Sciatic nerve (tissue), 2 donors: ENCODE data around the gene WNT3A. TPM values are rescaled to one million over a fixed set of nuclear protein-coding genes. Genes with fewer than 3 reads are reported as not detected.

Experiments used
- ATAC-seq: fragments of 200-7000 bp; cut with Tn5 transposase; one replicate; pipeline ENCODE4 v1.9.1; 2020; ENCODE audit warnings: mild to moderate bottlenecking, moderate library complexity
- DNase-seq: peaks from one replicate; pipeline ENCODE4 v3.0.0-alpha.2; 2020; ENCODE audit warnings: low spot score
- intact Hi-C: fragments of 100-400 bp; cut with DNase I; formaldehyde crosslinking; loops from one replicate; pipeline ENCODE4 v1.14.2; 2022
- total RNA-seq: library from RNA; stranded (reverse); fragmentation: NEBNext Ultra II Directional; extraction: Animal tissue kit (Norgen Biotek cat#: 25700); gene quantifications from one replicate; pipeline ENCODE4 v1.2.1, GENCODE V29; 2021
- donor health status: DM: no; HTN: no; CAD: no.
- donor health status: DM: no; HTN: no; CAD: no.

Gene WNT3A
- total RNA-seq, 1 donor from 2014 or later: not detected

- no peak for ATAC-seq
- intact Hi-C loops: no loop called here
These were observed 53.8 kb downstream of the WNT3A start for GRCh38 chr1:228060458-228061190.

DNA sequence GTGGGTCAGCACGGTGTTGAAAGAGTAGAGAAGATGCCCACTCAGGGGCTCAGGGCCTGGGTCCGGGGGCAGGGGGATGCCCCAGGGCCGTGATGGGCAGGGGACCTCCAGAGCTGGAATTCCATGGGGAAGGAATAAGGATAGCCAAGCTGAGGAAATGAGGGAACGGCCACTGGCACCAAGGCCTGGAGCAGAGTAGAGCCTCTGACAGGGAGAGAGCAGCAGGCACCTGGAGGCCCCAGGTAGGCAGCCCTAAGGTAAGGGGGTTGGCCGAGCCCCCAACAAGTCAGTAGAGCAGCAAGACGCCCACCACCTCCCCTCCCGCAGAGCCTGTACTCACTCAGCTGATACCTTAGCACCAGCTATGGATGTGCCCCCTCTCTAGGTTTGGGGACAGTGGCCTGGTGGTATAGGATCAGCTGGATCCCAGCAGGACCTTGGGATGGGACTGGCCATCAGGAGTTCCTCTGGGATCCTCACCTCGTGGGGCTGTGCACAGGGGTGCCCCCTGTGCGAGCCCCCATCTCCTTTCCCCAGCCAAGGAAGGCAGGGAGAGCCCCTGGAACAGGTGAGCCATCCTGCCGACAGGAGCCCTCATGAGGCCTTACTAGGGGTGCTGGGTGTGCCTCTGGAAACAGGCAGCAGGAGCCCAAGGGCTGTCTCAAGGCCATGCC lies 54.8 kb downstream of the WNT3A start:
- DNase-seq: no peak
- intact Hi-C loops: no loop called here

More at GRCh38 chr1:228060458-228061190, 53.8 kb downstream of the WNT3A start:
- peak; percentile 50 for DNase-seq

GRCh38 chr1:228062085-228062791 lies 55.4 kb downstream of the WNT3A start:
- no peak for ATAC-seq
- intact Hi-C loops: no loop called here
- DNase-seq: no peak

More for the DNA sequence above, 54.8 kb downstream of the WNT3A start:
- ATAC-seq: no peak

- intact Hi-C loops: no loop called here
- DNase-seq (no peak), ATAC-seq (no peak)
These were observed 56.0 kb downstream of the WNT3A start for GRCh38 chr1:228062812-228063211.

DNA sequence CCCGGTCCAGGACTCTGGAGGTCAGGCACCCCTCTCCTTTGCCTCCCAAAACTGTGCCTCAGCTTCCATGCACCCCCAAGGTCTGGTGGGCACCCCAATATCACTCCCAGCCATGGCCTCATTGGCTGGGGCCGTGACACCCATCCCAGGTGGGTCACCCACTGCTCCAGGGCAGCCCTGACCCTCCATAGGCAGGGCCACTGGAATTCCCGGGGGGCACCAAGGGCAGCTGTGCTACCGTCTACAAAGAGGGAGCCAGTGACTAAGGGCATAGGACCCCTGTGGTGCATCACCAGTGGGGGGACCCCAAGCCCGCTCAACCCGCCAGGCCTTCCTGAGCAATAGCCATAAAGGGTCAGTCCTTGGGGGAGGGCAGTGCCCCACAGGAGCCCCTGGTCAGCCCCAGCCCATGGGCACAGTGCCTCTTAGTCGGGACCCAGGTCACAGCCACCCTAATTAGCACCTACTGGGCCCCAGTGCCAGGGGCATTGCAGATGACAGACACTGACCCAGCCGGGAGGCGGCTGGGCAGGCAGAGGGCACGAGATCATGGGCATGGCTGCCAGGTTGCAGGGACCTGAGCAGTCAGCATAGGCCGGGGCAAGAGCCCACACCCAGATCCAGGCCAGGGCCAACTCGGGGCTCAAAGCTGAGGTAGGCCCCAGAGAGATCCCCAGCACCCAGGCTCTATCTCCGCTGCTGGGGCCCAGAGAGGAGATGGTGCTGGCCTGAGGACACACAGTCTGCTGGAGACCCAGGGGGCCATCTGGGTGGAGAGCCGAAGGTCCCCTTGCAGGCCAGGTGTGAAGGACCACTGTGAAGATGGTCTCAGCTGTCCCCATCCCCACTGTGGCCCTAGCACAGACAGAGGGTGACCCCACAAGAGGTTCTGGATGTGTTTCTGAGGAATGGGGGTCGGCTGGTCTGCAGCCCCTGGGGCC lies 56.7 kb downstream of the WNT3A start:
- DNase-seq: no peak
- intact Hi-C loops: no loop called here
- ATAC-seq: no peak

DNA sequence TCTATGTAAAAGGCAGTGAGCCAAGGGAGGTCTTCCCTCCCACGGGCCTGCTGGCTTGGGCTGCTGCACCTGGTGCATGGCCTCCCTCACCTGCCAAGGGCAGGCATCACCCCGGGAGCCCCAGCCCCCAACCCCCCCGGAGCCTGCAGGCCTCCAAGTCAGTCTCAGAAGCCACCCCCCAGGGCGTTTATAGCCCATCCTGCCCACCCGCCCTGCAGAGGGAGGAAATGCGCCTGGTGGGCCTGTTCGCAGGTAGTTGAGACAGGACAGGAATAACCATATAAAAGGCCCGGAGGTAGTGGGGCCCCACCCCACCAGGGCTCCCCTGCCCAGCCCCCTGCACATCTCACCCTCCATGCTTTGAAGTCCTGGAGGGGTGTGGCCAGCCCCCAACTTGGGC lies 57.5 kb downstream of the WNT3A start:
- ATAC-seq (no peak), DNase-seq (no peak)
- intact Hi-C loops: no loop called here

DNA sequence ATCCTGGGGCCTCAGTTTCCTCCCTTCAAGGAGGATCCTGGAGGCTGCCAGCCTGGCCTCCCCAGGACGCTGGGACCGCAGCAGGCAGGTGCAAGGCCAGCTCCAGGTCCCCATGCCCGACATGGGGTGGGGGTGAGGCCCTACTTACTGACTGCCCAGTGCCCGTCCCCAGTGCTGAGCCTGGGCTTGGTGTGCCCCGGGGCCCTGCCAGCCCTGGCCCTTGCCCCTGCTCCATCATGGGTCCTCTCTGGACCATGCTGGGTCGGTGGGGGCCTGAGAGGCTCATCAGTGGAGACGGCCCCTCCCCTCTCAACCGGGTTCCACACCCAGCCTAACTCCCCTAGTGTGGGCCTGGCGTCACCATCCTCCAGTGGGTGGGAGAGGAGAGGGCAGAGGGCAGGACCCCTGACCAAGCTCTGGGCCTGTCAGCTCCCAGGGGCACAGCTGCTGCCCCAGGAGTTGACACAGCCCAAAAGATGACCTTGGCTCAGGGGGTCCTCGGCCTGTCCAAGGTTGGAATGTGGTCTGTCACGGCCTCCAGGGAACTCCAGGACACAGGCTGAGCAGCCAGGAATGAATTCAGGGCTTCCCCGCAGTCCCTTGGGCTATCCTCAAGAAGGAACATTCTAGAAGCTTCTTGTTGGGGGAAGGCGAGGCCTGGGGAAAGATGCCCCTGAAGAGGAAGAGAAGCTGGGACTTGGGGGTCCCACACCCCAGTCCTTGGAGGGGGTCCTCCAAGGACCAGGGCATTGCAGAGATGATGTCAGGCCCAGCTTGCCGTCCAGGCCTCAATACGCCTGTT lies 58.1 kb downstream of the WNT3A start:
- ATAC-seq (no peak), DNase-seq (no peak)
- intact Hi-C loops: no loop called here

GRCh38 chr1:228065543-228066347 lies 58.9 kb downstream of the WNT3A start:
- ATAC-seq: no peak
- intact Hi-C loops: no loop called here
- no peak for DNase-seq

DNA sequence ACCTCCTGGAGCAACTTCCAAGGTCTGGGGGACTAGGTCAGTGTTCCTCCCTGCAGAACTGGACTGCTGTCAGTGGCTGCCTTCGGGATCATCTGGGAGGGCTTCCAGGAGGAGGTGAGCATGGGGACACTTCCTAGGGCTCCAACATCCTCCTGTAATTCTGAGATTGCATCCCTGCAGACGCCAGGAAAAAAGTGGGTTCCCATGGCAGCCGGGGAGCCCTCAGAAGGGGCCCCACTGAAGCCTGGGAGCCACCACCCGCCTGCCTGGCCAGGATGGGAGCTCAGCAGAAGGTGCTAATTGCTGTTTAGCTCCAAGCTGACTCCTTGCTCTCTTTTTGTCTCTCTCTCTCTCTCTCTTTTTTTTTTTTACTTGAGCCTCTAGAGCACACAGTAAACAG lies 59.6 kb downstream of the WNT3A start:
- DNase-seq (no peak), ATAC-seq (no peak)

DNA sequence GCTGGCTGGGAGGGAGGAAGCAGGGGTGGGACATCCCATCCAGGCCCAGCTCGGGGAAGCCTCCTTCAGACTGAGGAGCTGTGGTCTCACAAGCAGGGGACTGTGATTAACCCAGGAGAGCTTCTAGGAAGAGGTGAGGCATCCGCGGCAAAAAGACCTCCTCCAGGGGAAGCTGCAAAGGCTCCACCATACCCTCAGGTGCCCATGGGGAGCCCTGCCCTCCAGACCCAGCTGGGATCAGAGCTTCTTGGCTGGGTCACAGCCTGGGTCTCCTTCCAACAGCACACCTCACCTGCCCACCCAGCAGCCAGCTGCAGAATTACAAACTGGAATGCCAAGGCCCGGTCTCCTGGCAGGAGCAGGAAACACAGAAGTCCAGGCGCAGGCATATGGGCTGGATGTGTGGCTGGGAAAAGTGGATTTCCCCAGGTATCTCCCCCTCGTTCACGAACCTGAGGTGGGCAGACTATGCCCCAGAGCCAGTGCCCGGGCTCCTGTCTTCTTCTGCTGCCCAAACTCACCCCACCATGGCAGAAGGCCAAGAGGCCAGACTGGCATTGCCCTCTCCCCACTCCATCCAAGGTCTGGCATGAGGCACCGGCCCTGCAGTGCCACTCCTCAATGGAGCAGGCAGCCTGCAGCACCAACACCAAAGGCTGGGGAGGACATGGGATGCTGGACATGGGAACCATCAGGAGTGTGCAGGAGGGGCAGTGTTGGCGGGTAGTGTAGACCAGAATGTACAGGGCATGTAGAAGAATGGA lies 60.3 kb downstream of the WNT3A start:
- DNase-seq: no peak
- intact Hi-C loops: no loop called here
- no peak for ATAC-seq

More for the DNA sequence above, 59.6 kb downstream of the WNT3A start:
- intact Hi-C loops: no loop called here

DNA sequence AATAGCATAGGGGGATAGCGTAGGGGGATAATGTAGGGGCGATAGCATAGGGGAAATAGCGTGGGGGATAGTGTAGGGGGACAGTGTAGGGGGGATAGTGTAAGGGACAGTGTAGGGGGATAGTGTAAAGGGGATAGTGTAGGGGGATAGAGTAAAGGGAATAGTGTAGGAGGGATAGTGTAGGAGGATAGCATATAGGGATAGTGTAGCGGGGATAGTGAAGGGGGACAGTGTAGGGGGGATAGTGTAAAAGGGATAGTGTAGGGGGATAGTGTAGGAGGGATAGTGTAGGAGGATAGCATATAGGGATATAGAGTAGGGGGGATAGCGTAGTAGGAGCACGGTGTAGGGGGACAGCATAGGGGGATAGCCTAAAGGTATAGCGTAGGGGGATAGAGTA lies 61.6 kb downstream of the WNT3A start:
- ATAC-seq (no peak), DNase-seq (no peak)
- intact Hi-C loops: no loop called here

DNA sequence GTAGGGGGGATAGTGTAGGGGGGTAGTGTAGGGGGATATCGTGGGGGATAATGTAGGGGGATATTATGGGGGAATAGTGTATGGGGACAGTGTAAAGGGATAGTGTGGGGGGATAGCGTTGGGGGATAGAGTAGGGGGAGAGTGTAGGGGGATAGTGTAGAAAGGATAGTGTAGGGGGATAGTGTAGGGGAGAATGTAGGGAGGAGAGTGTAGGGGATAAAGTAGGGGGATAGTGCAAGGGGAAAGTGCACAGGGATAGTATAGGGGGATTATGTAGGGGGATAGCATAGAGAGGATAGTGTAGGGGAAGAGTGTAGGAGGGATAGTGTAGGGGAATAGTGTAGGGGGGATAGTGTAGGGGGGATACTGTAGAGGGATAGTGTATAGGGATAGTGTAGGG lies 63.4 kb downstream of the WNT3A start:
- intact Hi-C loops: no loop called here
- no peak for DNase-seq
- ATAC-seq: no peak

DNA sequence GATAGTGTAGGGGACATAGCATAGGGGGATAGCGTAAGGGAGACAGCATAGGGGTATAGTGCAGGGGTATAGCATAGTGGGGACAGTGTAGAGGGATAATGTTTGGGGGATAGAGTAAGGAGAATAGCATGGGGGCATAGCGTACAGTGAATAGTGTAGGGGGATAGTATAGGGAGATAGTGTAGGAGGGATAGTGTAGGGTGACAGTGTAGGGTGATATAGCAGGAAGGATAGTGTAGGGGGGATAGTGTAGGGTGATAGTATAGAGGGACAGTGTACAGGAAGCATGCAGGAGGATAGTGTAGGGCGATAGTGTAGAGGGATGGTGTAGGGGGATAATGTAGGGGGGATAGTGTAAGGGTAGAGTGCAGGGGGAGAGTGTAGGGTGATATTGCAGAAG lies 64.1 kb downstream of the WNT3A start:
- no peak for ATAC-seq
- no peak for DNase-seq
- intact Hi-C loops: no loop called here

DNA sequence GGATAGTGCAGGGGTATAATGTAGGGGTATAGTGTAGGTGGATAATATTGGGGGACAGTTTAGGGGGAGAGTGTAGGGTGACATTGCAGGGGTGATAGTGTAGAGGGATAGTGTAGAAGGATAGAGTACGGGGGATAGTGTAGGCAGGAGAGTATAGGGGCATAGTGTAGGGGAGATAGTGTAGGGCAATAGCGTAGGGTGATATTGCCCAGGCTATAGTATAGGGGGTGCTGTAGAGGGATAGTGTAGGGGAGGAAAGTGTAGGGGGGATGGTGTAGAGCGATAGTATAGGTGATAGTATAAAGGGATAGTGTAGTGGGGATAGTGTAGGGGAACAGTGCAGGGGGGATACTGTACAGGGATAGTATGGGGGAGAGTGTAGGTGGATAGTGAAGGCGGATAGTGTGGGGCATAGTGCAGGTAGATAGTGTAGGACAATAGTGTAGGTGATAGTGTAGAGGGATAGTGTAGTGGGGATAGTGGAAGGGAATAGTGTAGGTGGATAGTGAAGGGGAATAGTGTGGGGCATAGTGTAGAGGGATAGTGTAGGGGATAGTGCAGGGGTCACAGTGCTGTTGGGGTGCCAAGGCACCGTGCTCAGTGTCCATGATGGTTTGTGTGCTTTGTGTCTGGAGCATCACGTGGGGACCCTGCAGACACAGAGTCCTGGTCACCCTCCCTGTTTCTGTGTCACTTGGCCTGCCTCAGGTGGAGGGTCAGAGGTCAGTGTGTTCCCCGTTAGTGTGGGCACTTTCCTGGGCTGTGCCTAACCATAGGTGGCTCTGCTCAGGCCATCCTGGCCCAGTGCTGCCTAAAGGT lies 65.2 kb downstream of the WNT3A start:
- DNase-seq: no peak

GRCh38 chr1:228072658-228073043 lies 65.9 kb downstream of the WNT3A start:
- ATAC-seq (no peak), DNase-seq (no peak)
- intact Hi-C loops: no loop called here

More for the DNA sequence above, 65.2 kb downstream of the WNT3A start:
- ATAC-seq: no peak
- intact Hi-C loops: no loop called here
